Pericardium fibroblast (primary cell): Measurements from ENCODE around the gene C2orf74. TPM values are rescaled to one million over a fixed set of nuclear protein-coding genes. Genes with fewer than 3 reads are reported as not detected.

Source experiments
- total RNA-seq: library from RNA; depleted of rRNA; stranded (reverse); fragments of >200 nt; gene quantifications from 2 replicates; pipeline ENCODE4 v1.2.3, GENCODE V29; 2015

The C2orf74 gene
- 6.4 and 9.7 TPM in 2 replicates for total RNA-seq

GRCh38 chr2:61161888-61162287, at the start of gene C2orf74:
TSS of gene C2orf74 (plus strand) at chr2:61162188. CDS start at chr2:61162515, 327 bp downstream.

Other genes starting within 250 kb of the C2orf74 start
- gene PEX13, start 144.5 kb upstream of the C2orf74 start, total RNA-seq: 11.7 and 25.8 TPM in 2 replicates
- gene PUS10, start 143.9 kb upstream of the C2orf74 start, total RNA-seq: 2.7 and 3.0 TPM in 2 replicates
- gene SANBR, start 96.3 kb upstream of the C2orf74 start, total RNA-seq: 0.94 and 3.0 TPM in 2 replicates